HepG2 (cell line): ENCODE data around the gene UBE2M. TPM values are rescaled to one million over a fixed set of nuclear protein-coding genes. Genes with fewer than 3 reads are reported as not detected.

Experiments
- CBX1 ChIP-seq: IDR thresholded peaks from one replicate; pipeline ENCODE4 v1.6.1; 2016; ENCODE audit warnings: antibody characterized with exemption, low read depth
- CCAR2 ChIP-seq: fragments of 200-400 bp; formaldehyde crosslinking; optimal IDR thresholded peaks from 2 replicates; pipeline ENCODE3; 2018; ENCODE audit warnings: low read depth, mild to moderate bottlenecking, low read length, moderate library complexity
- ELF4 ChIP-seq: sonication (generic); formaldehyde crosslinking; IDR thresholded peaks from 2 replicates; pipeline ENCODE4 v1.5.0; 2020; ENCODE audit warnings: missing genetic modification reagents, mild to moderate bottlenecking, moderate library complexity, borderline replicate concordance
- FOSL2 ChIP-seq: sonication (generic); formaldehyde crosslinking; IDR thresholded peaks from 2 replicates; pipeline ENCODE4 v1.4.0; 2020; ENCODE audit warnings: missing genetic modification reagents
- JUN ChIP-seq: sonication (generic); formaldehyde crosslinking; IDR thresholded peaks from 2 replicates; pipeline ENCODE4 v1.4.0; 2020; ENCODE audit warnings: mild to moderate bottlenecking, missing genetic modification reagents
- KDM4B ChIP-seq: sonication (generic); formaldehyde crosslinking; IDR thresholded peaks from 2 replicates; pipeline ENCODE4 v1.4.0; 2020; ENCODE audit warnings: missing genetic modification reagents
- NFRKB ChIP-seq: fragments of 450-650 bp; IDR thresholded peaks from 2 replicates; pipeline ENCODE4 v1.6.1; 2017
- RBAK ChIP-seq: sonication (generic); formaldehyde crosslinking; IDR thresholded peaks from 2 replicates; pipeline ENCODE4 v1.5.1; 2020; ENCODE audit warnings: mild to moderate bottlenecking, missing genetic modification reagents
- RXRA ChIP-seq: sonication (generic); formaldehyde crosslinking; IDR thresholded peaks from 2 replicates; pipeline ENCODE4 v1.5.1; 2020; ENCODE audit warnings: missing genetic modification reagents
- U2AF1 ChIP-seq: fragments of 200-400 bp; formaldehyde crosslinking; optimal IDR thresholded peaks from 2 replicates; pipeline ENCODE3; 2017; ENCODE audit warnings: mild to moderate bottlenecking, low read depth, low read length
- ZFX ChIP-seq: sonication (generic); formaldehyde crosslinking; IDR thresholded peaks from 2 replicates; pipeline ENCODE4 v1.4.0; 2020; ENCODE audit warnings: mild to moderate bottlenecking, low read depth, missing genetic modification reagents, moderate library complexity
- ZNF136 ChIP-seq: sonication (generic); formaldehyde crosslinking; IDR thresholded peaks from 2 replicates; pipeline ENCODE4 v1.8.1; 2022; ENCODE audit warnings: low read depth, mild to moderate bottlenecking, moderate library complexity, missing genetic modification reagents
- ZNF256 ChIP-seq: sonication (generic); formaldehyde crosslinking; conservative IDR thresholded peaks from 2 replicates; pipeline ENCODE4 v1.4.0; 2020; ENCODE audit warnings: missing genetic modification reagents
- ZNF549 ChIP-seq: sonication (generic); formaldehyde crosslinking; IDR thresholded peaks from 2 replicates; pipeline ENCODE4 v1.5.0; 2020; ENCODE audit warnings: missing genetic modification reagents
- polyA plus RNA-seq, 8 experiments: library from polyadenylated mRNA; depleted of rRNA in 3 of 8; stranded (reverse) in 7 of 8; unstranded in 1 of 8; fragments of >200 nt; fragmentation: Illumina TruSeq in 4 of 8; extraction: Trizol in 4 of 8; gene quantifications; 2 replicates each; pipeline versions ENCODE4 v1.2.1 to v1.2.3, GENCODE V29; 2011 to 2016; ENCODE audit warnings: low read depth in 4 of 8, missing spikeins in 1 of 8, mixed read lengths in 1 of 8; ENCODE audit not compliant: insufficient read depth in 1 of 8
- total RNA-seq, 5 experiments: library from RNA; depleted of rRNA; stranded (reverse); fragments of >200 nt; fragmentation: Illumina TruSeq; extraction: Trizol; gene quantifications; 2 replicates each; pipeline ENCODE4 v1.2.3, GENCODE V29; 2016; ENCODE audit warnings: low read depth in 1 of 5
- TF ChIP-seq, protein P1 (sequence below): IDR thresholded peaks from 2 replicates; pipeline ENCODE4 v1.6.1; 2016; ENCODE audit warnings: mild to moderate bottlenecking
- TF ChIP-seq, protein P2 (sequence below): sonication (generic); formaldehyde crosslinking; IDR thresholded peaks from 2 replicates; pipeline ENCODE4 v1.4.0; 2020; ENCODE audit warnings: missing genetic modification reagents
- TF ChIP-seq, protein P3 (sequence below): sonication (generic); formaldehyde crosslinking; IDR thresholded peaks from 2 replicates; pipeline ENCODE4 v1.8.0; 2022; ENCODE audit warnings: mild to moderate bottlenecking, missing genetic modification reagents, moderate library complexity
- TF ChIP-seq, protein P4 (sequence below): sonication (generic); formaldehyde crosslinking; IDR thresholded peaks from 2 replicates; pipeline ENCODE4 v1.4.0; 2020; ENCODE audit warnings: mild to moderate bottlenecking, missing genetic modification reagents, borderline replicate concordance
- TF ChIP-seq, protein P5 (sequence below): sonication (generic); formaldehyde crosslinking; IDR thresholded peaks from 2 replicates; pipeline ENCODE4 v1.8.1; 2023; ENCODE audit warnings: mild to moderate bottlenecking, moderate library complexity, missing genetic modification reagents

Gene UBE2M
- total and polyA plus RNA-seq, 2 of the 13 experiments (the other 11 are each of a cell fraction or from before 2014, with no cell fraction given): 36.2 to 50.3 TPM

DNA sequence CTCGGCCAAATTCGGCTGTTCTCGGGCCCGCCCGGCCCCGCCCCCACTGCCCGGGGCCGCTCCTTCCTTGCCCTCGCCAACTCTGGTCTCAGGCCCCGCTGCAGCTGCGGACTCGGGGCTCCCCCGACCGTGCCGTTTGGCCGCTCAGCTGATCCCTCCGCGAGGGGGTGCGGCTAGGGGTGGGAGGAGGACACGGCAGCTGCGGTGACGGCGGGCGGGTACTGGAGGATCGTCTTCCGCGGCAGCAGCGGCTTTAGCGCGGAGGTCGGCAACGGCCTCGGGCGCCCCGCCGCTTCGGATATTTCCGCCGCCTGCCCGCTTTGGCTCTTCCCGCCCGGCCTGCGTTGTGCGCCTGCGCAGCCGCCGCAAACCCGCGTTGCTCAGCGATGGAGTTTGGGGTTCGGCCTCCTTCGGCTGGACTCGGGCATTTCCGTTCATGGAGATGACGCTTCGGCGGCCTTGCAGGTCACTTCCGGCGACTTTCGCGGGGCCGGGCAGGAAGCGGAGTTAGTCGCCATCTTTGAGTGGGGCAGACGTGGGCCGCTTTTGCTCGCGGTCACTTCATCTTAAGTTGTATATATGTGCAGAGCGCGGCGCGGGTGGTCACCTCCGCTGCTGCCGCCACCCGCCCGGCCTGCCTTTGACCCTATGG lies 338 bp upstream of the UBE2M start (continued):
- TF ChIP-seq, protein P1, sequence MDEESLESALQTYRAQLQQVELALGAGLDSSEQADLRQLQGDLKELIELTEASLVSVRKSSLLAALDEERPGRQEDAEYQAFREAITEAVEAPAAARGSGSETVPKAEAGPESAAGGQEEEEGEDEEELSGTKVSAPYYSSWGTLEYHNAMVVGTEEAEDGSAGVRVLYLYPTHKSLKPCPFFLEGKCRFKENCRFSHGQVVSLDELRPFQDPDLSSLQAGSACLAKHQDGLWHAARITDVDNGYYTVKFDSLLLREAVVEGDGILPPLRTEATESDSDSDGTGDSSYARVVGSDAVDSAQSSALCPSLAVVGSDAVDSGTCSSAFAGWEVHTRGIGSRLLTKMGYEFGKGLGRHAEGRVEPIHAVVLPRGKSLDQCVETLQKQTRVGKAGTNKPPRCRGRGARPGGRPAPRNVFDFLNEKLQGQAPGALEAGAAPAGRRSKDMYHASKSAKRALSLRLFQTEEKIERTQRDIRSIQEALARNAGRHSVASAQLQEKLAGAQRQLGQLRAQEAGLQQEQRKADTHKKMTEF: peak; percentile 85; the same call in 1 of the 2 replicates
- no peak; the same call in 1 of the 2 replicates for TF ChIP-seq JUN (CRISPR knock-in tag)
- TF ChIP-seq KDM4B (CRISPR knock-in tag): no peak
- TF ChIP-seq NFRKB: 0 out of 2 replicates have a peak, but pooled peaks have one; percentile 51
- no peak; the same call in 1 of the 2 replicates for TF ChIP-seq RXRA (CRISPR knock-in tag)
- TF ChIP-seq, protein P2, sequence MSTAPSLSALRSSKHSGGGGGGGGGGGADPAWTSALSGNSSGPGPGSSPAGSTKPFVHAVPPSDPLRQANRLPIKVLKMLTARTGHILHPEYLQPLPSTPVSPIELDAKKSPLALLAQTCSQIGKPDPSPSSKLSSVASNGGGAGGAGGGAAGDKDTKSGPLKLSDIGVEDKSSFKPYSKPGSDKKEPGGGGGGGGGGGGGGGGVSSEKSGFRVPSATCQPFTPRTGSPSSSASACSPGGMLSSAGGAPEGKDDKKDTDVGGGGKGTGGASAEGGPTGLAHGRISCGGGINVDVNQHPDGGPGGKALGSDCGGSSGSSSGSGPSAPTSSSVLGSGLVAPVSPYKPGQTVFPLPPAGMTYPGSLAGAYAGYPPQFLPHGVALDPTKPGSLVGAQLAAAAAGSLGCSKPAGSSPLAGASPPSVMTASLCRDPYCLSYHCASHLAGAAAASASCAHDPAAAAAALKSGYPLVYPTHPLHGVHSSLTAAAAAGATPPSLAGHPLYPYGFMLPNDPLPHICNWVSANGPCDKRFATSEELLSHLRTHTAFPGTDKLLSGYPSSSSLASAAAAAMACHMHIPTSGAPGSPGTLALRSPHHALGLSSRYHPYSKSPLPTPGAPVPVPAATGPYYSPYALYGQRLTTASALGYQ: peak; percentile 56
- TF ChIP-seq ELF4: 0 out of 2 replicates have a peak, but pooled peaks have one; percentile 14
- no peak for TF ChIP-seq FOSL2 (CRISPR knock-in tag)
- no peak for TF ChIP-seq CCAR2
- no peak for TF ChIP-seq ZNF136
- TF ChIP-seq, protein P3, sequence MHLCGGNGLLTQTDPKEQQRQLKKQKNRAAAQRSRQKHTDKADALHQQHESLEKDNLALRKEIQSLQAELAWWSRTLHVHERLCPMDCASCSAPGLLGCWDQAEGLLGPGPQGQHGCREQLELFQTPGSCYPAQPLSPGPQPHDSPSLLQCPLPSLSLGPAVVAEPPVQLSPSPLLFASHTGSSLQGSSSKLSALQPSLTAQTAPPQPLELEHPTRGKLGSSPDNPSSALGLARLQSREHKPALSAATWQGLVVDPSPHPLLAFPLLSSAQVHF (CRISPR knock-in tag): peak; percentile 41; the same call in 1 of the 2 replicates
- peak; percentile 43 for TF ChIP-seq U2AF1
- peak; percentile 88 for TF ChIP-seq ZFX (CRISPR knock-in tag)
- TF ChIP-seq, protein P4, sequence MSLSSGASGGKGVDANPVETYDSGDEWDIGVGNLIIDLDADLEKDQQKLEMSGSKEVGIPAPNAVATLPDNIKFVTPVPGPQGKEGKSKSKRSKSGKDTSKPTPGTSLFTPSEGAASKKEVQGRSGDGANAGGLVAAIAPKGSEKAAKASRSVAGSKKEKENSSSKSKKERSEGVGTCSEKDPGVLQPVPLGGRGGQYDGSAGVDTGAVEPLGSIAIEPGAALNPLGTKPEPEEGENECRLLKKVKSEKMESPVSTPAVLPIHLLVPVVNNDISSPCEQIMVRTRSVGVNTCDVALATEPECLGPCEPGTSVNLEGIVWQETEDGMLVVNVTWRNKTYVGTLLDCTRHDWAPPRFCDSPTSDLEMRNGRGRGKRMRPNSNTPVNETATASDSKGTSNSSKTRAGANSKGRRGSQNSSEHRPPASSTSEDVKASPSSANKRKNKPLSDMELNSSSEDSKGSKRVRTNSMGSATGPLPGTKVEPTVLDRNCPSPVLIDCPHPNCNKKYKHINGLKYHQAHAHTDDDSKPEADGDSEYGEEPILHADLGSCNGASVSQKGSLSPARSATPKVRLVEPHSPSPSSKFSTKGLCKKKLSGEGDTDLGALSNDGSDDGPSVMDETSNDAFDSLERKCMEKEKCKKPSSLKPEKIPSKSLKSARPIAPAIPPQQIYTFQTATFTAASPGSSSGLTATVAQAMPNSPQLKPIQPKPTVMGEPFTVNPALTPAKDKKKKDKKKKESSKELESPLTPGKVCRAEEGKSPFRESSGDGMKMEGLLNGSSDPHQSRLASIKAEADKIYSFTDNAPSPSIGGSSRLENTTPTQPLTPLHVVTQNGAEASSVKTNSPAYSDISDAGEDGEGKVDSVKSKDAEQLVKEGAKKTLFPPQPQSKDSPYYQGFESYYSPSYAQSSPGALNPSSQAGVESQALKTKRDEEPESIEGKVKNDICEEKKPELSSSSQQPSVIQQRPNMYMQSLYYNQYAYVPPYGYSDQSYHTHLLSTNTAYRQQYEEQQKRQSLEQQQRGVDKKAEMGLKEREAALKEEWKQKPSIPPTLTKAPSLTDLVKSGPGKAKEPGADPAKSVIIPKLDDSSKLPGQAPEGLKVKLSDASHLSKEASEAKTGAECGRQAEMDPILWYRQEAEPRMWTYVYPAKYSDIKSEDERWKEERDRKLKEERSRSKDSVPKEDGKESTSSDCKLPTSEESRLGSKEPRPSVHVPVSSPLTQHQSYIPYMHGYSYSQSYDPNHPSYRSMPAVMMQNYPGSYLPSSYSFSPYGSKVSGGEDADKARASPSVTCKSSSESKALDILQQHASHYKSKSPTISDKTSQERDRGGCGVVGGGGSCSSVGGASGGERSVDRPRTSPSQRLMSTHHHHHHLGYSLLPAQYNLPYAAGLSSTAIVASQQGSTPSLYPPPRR (CRISPR knock-in tag): no peak
- no peak; the same call in 1 of the 2 replicates for TF ChIP-seq ZNF256
- TF ChIP-seq, protein P5, sequence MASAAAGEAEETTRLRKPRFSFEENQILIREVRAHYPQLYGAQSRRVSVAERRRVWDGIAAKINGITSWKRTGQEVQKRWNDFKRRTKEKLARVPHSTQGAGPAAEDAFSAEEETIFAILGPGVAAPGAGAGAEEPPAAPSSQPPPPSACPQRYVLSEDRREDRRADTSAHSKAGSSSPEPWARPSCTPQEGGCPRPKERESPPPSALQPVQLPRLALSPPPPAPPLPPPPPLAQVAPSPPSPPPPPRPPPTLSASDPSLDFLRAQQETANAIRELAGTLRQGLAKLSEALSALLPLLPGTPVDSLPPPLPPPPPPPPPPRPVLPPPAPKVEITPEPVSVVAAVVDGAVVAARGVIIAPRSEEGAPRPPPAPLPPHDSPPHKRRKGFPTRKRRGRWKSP: peak; percentile 86
- peak; percentile 67 for TF ChIP-seq CBX1
- no peak for TF ChIP-seq ZNF549 (CRISPR knock-in tag)
- TF ChIP-seq RBAK (CRISPR knock-in tag): no peak
